GM21528 (cell line): ENCODE measurements around the gene PDLIM5.
A peak's percentile ranks its signal among the peaks of the same experiment; 100 is the strongest.
"Not testable (repeated sequence)": the region's sequence is repeated elsewhere in the genome, so short reads cannot be mapped to it uniquely, and the experiment has no call there.

Experiments
- ATAC-seq: cut with Tn5 transposase; IDR thresholded peaks from one replicate; pipeline ENCODE4 v1.9.1; 2021; ENCODE audit warnings: mild to moderate bottlenecking, moderate library complexity; ENCODE audit not compliant: unreplicated experiment, low FRiP score

The PDLIM5 gene

GRCh38 chr4:94488670-94489069 lies 36.9 kb downstream of the PDLIM5 start:
- ATAC-seq = no peak

DNA sequence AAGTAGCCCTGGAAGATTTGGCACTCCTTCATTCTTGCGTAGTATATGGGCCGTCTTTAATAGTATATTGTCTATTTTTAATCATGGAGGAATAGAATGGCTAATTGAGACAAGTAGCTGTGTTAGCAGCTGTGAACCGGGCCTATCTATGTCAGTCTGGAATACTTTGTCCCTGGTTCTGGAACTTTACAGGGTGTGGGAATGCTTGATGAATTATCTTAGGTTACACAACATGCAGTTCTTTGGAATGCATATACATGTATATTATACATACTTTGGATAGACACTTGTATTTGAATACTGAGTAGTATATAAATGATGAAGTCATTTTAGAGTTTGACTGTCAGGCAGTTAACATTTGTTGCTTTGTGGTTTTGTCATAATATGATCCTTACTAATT lies 37.4 kb downstream of the PDLIM5 start:
- ATAC-seq = no peak

DNA sequence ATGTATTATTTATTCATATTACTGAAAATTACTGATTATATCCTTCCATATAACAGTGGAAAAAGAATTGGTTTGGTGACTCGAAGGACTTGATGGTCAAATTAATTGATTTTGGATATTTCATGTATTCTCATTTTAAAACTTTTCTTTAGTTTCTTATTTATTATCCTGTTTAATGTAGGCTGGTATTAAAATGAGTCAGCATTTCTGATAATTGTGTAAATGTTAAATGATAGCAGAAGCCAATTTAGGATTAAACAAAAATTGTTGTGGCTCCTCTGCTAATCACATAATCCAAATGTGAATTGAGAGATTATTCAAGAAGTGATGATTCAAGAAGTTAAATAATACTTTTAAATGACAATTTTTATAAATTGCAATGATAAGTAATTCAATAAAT lies 38.7 kb downstream of the PDLIM5 start:
- no peak for ATAC-seq

GRCh38 chr4:94491322-94491721 lies 39.6 kb downstream of the PDLIM5 start:
- no peak for ATAC-seq

DNA sequence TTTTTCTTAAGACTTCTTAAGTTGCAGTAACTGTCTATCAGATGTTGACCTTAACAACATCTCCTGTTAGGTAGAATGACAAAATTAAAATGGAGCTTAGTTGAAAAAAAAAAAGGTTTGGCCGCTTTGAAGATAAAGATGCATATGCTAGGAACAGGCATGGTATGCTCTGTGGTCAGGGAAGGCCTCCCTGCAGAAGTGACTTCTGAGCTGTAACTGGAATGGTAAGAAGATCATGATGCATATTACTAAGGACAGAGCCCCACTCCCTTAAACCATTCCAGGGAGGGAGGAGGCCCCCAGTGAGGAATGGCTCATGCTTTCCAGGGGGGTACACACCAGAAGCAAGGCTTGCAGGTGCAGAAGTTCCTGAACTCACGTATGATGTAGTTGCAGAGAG lies 43.7 kb downstream of the PDLIM5 start:
- no peak for ATAC-seq

- ATAC-seq = no peak
Observed at GRCh38 chr4:94497690-94498089, 45.9 kb downstream of the PDLIM5 start.

DNA sequence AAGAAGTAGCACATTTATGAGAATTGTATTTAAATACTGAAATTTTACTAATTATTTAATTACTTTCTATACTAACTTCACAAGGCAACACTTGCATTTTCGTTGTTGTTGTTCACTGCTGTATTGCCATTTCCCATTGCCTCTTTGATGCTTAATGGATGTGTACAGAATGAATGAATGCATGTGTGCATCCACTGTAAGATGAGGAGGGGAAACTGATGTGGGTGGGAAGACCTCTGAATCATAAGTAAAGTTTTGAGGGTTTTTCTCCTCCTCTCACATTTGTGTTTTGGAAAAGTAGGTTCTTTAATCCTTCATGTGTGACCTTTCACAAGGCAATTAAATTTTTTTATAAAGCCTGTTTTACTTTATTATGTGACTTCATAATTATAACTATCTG lies 46.8 kb downstream of the PDLIM5 start:
- ATAC-seq = no peak

- ATAC-seq = no peak
Observed at GRCh38 chr4:94500685-94501084, 48.9 kb downstream of the PDLIM5 start.

GRCh38 chr4:94504545-94504944 lies 52.8 kb downstream of the PDLIM5 start:
- no peak for ATAC-seq

DNA sequence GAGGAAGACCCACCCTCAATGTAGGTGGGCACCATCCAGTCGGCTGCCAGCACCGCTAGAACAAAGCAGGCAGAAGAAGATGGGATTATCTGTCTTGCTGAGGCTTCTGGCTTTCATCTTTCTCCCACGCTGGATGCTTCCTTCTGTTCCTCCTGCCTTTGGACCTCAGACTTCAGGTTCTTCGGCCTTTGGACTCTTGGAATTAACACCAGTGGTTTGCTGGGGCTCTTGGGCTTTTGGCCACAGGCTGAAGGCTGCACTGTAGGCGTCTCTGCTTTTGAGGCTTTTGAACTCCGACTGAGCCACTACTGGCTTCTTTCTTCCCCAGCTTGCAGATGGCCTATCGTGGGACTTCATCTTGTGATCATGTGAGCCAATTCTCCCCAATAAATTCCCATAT lies 55.1 kb downstream of the PDLIM5 start:
- ATAC-seq = no peak

- ATAC-seq = no peak
Observed at GRCh38 chr4:94507281-94507680, 55.5 kb downstream of the PDLIM5 start.

GRCh38 chr4:94507708-94508107 lies 56.0 kb downstream of the PDLIM5 start:
- no peak for ATAC-seq

GRCh38 chr4:94508296-94508695 lies 56.6 kb downstream of the PDLIM5 start:
- no peak for ATAC-seq

DNA sequence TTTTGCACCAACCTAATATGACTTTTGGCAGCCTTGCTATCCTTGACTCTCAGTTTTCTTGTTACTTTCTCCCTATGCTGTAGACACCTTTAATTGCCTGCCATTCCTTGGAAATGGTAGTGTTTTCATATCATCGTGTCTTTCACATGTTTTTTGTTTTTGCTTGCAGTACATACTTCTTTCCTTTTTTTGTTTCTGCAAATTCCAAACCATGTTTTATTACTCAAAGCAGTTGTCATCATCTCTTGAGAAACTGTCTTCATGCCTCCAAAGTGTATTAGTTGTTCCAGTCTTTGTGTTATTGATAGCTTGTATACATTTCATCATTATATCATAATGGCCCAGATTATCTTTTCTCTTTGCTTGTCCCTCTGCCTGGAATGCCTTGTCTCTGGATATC lies 57.1 kb downstream of the PDLIM5 start:
- no peak for ATAC-seq

- ATAC-seq = no peak
Observed at GRCh38 chr4:94511591-94511990, 59.8 kb downstream of the PDLIM5 start.

DNA sequence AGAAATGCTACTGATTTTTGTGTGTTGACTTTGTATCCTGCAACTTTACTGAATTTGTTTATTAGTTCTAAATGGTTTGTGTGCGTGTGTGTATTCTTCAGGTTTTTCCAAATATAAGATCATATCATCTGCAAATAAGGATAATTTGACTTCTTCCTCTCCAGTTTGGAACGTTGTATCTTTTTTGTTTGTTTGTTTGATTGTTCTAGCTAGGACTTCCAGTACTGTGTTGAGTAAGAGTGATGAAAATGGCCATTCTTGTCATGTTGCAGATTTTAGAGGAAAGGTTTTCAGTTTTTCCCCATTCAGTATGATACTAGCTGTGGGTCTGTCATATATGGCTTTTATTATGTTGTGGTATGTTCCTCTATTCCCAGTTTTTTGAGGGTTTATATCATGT lies 61.8 kb downstream of the PDLIM5 start:
- ATAC-seq = not testable (repeated sequence)

DNA sequence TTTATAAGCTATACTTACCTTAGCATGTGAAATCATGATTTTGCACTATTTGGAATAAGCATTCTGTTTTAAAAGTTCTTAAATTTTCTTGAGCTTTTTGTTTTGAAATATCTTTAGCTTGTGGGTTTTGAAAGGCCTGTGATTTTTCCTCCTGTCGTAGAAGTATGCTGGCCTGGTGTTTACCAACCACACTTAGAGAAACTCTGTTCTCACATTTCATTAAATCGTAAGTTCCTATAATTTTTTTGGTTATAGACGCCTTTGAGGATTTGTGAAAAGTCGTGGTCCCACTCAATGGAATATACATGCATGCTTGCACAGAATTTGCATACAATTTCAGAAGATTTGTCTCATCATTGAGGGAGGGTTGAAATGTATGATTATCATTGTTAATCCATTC lies 63.6 kb downstream of the PDLIM5 start:
- ATAC-seq = no peak

- ATAC-seq = no peak
Observed at GRCh38 chr4:94516067-94516466, 64.3 kb downstream of the PDLIM5 start.

DNA sequence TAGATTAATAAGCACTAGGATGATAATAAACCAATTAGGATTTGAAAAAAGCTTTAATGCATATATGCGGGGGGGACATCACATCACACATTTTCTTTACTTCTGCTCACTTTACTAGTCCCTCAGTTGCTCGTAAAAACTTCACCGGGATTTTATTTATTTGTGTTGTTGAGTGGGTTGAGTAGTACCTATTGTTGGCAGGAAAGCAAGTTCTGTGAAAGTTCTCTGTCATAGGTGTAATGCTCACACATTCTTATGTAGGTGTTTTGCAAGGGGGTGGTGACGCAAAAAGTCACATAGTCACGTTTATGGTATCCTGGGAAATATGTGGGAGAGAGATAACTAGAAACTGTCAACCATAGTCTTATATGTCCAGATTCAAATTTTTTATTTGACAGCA lies 65.3 kb downstream of the PDLIM5 start:
- no peak for ATAC-seq

DNA sequence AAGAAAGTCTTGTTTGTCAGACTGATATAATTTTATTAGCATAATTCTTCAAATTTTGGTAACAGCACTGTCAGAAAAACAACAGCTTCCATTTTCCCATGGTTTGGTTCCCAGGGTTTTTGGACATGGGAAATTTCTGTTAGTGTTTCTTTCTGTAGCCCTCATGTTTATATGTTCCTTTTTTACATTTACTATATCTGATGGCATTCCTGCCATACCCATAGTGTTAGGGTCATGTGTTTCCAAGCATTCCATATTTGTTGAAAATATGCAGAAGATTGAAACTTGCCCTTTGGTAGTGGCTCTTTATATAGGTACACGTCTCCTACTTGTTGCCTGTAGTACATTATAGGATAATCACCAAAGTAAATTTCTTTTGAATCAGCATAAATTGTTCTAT lies 65.8 kb downstream of the PDLIM5 start:
- ATAC-seq = no peak

DNA sequence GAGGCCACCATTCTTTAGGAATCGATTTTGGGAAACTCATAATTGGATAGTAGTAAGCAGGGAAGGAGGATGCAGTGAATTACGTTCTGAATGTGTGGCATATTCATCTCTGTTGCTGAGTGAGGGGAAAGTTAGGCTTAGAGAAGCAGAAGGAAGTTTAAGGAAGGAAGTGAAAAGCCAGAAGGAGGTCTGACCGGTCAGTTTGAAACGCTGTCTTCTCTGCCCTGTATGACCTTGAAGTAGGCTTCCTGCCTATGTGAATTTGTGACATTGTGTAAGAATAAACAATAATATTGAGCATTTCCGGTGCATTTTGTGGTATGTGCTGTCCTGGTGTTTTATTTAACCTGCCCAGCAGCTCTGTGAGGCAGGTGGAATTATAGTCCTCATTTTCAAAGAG lies 67.3 kb downstream of the PDLIM5 start:
- ATAC-seq = peak; percentile 55

DNA sequence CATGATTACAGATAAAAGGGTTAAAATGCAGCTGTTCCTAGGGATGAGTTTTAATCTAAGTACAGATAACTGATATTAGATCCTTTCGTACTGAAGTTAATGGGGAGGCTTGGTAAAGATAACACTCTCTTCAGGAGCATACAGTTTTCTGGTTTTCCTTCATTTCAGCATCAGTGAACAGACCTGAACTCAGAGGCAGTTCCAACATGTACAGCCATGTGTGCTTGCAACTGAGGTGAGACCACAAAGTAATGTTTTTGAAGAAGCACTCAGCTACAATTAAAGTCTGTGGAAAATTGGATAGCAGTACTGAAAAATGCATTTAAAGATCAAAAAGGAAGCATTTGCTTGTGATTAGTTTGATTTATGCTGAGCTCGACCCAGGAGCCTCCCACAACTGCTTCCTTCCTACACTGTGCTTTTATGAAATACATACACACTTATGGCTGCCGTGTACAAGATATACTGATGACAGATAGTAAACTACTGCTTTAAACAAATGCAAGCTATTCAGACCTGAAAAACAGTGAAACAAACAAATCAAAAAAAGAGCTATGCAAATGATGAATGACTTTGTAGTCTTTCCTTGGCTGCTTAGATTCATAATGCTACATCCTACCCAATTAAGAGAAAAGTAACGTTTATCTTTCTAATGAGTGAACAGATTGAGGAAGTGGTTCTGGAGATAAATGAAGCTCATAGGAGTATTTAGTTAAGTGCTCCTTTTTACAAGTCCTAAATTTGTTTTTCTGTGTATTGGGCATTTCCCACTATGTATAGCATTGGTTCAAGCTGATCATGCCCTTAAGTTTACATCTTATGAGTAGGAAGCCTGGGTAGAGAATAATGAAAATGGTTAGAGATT lies 68.4 kb downstream of the PDLIM5 start:
- ATAC-seq = peak; percentile 49
